GM23338 (cell line): Measurements from ENCODE around the gene BLTP3A.

Experiments
- CTCF ChIP-seq, 2 experiments: fragments of 200-600 bp in 1 of 2; sonication (generic) in 1 of 2; conservative IDR thresholded peaks; 2 replicates each; pipeline versions ENCODE4 v1.5.1 to v1.6.1; 2016 to 2017; ENCODE audit warnings: antibody characterized with exemption in 2 of 2, low read depth in 2 of 2, mild to moderate bottlenecking in 2 of 2, moderate library complexity in 1 of 2
- ETS1 ChIP-seq: IDR thresholded peaks from 2 replicates; pipeline ENCODE4 v1.6.1; 2016; ENCODE audit warnings: antibody characterized with exemption
- EZH2 ChIP-seq: fragments of 200-600 bp; sonication (generic); IDR thresholded peaks from one replicate; pipeline ENCODE4 v1.8.0; 2017; ENCODE audit warnings: antibody characterized with exemption, mild to moderate bottlenecking, low read depth; ENCODE audit not compliant: unreplicated experiment
- EZH2phosphoT487 ChIP-seq: fragments of 200-600 bp; sonication (generic); IDR thresholded peaks from one replicate; pipeline ENCODE4 v1.8.1; 2018; ENCODE audit warnings: antibody characterized with exemption; ENCODE audit not compliant: unreplicated experiment
- JUNB ChIP-seq: IDR thresholded peaks from one replicate; pipeline ENCODE4 v1.6.1; 2016; ENCODE audit warnings: antibody characterized with exemption; ENCODE audit not compliant: unreplicated experiment
- POLR2AphosphoS5 ChIP-seq: IDR thresholded peaks from 2 replicates; pipeline ENCODE4 v1.6.1; 2016; ENCODE audit warnings: antibody characterized with exemption, low read depth
- REST ChIP-seq: IDR thresholded peaks from one replicate; pipeline ENCODE4 v1.6.1; 2018; ENCODE audit warnings: antibody characterized with exemption; ENCODE audit not compliant: unreplicated experiment

GRCh38 chr6:34760108-34760507 lies 31.8 kb upstream of the BLTP3A start:
- TF ChIP-seq CTCF (conservative IDR thresholded peaks at IDR 0.05; ENCODE audit: low read depth in 2 of 2) (no peak), POLR2AphosphoS5 (no peak), REST (no peak), EZH2phosphoT487 (no peak), EZH2 (no peak), ETS1 (no peak), JUNB (no peak)
